HG03196 (cell line): ENCODE results near the gene GALNT10.
"Not testable (repeated sequence)": the region's sequence is repeated elsewhere in the genome, so short reads cannot be mapped to it uniquely, and the experiment has no call there.

Experiments
- ATAC-seq: cut with Tn5 transposase; IDR thresholded peaks from one replicate; pipeline ENCODE4 v1.9.1; 2021; ENCODE audit not compliant: unreplicated experiment

The GALNT10 gene, protein sequence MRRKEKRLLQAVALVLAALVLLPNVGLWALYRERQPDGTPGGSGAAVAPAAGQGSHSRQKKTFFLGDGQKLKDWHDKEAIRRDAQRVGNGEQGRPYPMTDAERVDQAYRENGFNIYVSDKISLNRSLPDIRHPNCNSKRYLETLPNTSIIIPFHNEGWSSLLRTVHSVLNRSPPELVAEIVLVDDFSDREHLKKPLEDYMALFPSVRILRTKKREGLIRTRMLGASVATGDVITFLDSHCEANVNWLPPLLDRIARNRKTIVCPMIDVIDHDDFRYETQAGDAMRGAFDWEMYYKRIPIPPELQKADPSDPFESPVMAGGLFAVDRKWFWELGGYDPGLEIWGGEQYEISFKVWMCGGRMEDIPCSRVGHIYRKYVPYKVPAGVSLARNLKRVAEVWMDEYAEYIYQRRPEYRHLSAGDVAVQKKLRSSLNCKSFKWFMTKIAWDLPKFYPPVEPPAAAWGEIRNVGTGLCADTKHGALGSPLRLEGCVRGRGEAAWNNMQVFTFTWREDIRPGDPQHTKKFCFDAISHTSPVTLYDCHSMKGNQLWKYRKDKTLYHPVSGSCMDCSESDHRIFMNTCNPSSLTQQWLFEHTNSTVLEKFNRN

DNA sequence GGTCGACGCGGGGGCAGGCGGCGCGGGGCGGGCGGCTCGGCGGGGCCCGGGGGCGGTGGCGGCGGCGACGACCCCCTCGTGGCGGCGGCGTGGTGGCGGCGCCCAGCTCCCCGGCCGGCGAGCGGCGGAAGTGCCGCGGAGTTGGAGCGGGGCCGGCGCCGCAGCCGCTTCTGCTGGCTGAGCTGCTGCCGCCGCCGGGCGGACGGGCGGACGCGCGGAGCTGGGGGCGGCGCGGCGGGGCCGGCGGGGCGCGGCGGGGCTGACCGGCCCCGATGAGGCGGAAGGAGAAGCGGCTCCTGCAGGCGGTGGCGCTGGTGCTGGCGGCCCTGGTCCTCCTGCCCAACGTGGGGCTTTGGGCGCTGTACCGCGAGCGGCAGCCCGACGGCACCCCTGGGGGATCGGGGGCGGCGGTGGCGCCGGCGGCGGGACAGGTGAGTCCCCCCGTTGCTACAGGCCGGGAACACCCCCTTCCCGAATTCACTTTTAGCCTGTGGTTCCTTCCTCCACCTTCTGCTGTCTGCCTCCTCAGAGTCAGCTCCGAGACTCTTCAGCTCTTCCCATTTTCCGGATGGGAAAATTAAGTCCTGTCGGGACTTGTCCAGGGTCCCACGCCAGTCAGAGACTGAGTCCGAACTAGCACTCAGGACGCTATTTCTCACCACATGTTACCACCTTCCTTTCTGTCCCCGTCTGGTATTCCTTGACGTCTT lies at the start of gene GALNT10:
GALNT10 (plus strand) TSS at position 139 of the 710 bp plus-strand sequence; CDS start at position 273, 134 bp downstream.
- peak; percentile 67 for ATAC-seq

DNA sequence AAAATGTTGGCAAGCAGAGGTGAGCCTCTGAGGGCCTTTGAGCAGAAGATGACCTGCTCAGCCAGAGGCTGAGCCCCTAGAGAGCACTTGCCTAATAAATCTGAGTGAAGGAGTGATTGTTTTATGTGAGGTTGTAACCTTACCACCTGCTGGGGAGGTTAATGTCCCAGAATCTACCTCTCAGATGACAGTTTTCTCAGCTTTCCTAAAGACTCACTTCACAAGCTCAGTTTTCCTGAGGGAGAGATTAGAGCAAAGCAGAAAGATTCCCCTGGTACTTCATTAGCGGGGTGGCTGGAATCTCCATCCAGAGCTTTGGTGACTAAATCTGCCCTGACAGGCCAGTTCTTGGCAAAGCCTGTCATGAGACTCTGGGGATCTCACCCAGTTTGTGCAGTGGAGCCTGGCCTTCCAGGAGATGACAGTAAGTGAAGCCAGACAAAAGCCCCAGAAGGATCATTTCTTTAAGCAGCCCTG lies 48.8 kb upstream of the GALNT10 start:
- no peak for ATAC-seq

DNA sequence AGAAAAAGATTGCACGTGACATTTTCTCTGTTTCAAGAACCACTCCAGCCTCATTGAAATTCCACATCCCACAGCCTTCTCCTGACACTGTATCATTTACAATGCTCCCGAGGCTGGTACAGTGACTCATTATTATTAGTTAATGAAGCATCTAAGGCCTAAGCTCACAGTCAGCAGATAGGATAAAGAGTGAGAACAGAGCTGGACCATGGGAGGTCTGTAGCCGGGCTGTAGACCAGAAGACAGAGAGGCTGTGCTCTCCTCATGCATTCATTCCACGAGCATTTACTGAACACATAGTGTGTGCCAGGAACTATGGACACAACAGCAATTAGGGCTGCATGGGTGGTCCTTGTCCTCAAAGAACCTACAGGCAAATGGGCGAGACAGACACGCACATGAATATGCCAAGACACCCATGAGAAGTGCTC lies 47.3 kb upstream of the GALNT10 start:
- ATAC-seq, result no peak

DNA sequence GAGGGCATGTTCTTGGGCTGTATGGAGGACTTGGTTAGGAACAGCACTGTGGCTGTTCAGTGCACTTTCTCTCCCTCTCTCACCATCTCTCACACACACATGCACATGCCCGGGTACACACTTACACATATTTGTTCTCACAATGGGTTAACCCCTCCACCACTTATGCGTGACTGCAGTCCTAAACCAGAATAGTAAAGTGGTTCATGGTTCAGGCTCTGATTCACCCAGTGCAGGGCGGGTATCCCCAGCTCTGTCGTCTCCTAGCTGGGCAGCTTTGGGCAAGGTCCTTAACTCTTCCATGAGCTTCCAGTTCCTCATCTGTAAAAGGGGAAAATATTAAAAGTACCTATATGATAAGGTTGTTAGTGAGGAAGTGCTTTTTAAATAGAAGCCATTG lies 45.3 kb upstream of the GALNT10 start:
- ATAC-seq, result no peak

DNA sequence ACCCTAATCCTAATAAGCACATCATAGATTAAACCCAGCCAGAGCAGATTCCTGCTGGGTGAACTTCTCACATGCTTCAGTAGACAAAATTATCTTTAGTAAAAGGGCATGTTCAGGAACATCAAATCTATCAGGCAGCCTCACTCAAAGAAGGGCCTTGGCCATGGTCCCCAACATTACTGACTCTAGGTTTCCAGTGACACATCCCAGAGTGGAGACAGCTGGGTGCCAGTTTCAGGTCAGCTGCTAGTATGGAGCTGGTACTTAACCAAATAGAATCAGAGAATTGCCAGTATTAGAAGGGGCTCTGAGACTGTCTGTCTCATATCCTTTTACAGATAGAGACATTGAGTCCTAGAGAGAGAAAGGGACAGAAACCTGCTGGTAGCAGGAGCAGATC lies 44.1 kb upstream of the GALNT10 start:
- no peak for ATAC-seq

DNA sequence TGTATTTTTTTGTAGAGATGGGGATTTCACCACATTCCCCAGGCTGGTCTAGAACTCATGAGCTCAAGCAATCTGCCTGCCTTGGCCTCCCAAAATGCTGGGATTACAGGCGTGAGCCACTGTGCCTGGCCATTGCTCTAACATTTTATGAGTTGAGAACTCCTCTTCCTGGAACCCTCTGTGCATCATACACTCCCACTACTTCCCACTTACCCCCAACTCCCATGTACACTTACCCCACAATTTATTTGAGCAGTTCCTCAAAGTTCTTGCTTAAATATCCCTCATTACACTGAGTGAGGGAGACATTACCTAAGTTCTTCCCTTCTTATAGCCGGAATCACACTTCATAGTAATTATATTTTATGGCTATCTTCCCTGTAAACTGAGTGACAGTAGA lies 42.9 kb upstream of the GALNT10 start:
- ATAC-seq, result no peak

DNA sequence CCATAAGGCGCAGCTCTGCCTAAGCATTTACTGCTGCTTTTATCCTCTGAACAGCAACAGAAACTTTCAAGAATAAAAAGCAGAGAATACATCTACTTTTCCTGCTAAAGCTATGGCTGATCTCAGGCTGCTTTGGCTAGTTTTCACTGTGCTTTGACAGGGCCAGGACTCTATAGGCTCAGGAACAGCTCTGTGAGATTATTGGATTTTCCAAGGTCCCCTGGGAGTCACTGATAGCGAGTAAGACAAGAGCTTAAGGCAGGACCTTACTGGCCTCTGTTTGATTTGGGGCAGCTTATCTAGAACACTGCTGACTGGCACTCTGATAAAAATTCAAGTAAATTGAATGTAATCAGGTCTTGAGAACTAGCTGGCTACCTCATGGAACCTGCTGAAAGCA lies 40.1 kb upstream of the GALNT10 start:
- not testable (repeated sequence) for ATAC-seq

DNA sequence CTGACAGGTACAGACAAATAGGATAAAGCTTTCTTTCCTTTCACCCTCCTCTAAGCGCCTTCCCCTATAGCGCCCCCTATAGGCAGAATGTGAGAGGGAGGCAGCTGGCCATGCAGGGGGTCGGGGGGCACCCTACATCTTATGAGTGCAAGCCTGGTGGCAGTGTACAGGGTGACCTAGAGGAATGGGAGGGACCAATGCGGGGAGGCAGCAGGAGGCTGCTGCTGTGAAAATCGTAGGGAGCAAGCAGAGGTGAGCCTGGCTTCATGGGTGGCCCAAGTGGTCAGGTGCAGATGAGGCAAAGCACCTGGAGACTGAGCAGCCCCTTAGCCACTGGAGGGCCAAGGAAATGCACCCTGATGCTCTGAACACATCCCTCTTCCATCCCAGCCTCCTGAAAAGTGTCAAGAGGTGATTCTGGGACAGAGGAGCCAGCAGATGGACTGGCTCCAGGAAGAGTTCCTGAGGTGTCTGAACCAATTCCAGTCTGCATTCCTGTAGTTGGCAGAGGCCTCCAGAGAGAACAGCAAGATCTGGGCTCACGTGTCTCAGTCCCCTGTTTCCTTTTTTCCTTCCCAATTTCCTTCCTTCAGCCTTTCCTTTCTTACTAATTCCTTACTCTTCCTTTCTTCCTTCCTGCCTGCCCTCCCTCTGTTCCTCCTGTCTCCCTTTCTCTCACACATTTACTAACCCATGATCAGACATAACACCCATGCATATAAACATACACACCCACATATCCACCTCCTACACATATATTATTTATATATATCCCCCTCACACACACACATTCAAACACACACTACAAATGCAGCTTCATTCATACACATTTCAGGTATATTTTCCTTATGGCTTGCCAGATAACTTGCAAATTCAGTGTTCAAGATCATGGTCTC lies 32.8 kb upstream of the GALNT10 start:
- ATAC-seq, result no peak

DNA sequence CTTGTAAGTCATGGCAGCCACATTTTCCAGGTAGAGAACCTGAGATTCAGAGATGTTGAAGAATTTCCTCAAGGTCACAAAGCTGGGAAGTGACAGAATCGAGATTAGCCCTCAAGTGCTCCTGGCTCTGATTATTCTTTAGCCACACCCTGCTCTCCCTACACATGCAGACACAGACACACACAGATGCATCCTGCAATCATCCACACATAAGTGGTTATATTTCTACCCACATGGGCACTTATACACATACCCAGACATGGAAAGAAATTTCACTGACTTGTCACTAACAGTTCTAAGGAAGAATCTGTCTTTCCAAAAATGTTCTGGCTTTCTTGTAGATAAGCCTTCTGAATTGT lies 32.2 kb upstream of the GALNT10 start:
- ATAC-seq, result no peak

DNA sequence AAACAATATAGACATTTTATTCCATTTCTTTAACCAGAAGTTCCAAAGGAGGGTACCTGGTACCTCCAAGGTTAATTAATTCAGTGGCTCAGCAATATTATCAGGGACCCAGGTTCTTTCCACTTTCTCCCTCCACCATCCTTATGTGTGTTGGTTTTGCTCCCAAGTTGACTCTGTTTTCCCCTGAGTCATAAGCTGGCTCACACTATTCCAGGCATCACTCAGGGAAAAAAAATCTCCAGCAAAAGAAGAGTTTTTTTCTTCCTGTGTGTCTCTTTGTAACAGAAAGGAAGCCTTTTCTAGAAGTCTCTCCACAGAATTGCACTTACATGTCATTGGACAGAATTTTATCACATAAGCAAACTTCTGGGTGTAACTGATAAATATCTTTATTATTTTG lies 31.2 kb upstream of the GALNT10 start:
- no peak for ATAC-seq

DNA sequence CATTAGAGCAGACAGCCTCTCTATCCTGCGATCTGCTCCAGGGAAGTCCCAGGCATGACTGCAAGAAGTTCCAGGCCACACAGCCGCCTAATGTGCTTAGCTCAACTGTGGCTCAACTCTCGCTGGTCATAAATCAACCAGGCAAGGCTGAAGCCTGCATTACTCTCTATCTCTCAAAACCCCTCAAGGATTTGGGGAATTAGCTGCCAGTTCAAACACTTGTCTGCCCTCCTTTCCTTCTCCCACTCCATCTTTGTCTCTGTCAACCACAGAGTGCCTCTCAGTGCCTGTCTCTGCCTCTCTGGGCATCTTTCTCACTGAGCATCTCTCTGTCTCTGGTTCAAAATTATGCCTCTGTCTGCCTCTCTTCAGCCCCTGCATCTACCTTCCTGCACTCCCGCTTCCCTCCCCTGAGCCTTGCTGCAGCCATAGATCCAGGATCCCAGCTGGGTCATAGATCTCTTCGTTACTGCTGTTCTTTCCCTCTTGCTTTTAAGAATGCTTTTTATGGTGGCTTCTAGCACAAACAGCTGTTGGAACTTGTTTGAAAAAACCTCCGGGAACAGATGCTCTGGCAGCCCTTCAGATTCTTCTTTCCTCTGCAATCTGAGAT lies 27.9 kb upstream of the GALNT10 start:
- no peak for ATAC-seq

DNA sequence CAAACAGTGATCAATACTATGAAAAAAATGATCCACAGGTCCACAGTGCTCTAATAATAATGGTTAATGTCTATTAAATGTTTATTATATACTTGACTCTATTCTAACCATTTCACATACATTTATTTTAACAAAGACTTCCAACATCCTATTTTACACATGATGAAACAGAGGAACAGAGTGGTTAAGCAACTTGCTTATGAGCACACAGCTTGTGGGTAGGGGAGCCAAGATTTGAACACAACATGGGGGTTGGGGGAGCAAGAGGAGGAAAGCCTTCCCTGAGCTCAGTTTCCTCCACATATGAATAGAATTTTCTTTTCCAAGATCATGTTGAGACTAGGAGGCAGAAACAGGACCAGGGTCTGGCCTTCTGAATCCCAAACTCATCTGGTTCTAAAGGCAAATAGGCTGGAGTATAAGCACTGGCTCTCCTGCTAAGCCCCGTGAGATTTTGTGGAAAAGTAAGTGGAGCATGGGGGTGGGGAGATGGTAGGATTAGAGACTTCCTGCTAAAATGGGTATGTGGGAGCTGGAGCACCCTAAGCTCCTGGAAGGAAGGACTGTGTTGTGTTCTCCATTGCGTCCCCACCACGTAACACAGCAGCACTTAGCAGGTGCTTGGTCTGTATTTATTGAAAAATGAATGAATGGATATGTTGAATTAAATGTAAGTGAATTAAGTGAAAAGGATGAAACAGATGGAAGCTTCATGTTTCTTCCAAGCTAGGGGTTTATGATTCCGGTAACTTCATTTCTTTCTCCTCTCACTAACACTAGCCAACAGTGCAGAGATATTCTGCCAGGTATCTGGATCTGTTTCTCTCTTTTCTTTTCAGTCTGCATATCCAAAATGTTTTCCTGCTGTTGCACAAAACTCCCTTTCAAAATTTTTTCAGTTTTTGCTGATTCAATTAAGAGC lies 26.9 kb upstream of the GALNT10 start:
- no peak for ATAC-seq

DNA sequence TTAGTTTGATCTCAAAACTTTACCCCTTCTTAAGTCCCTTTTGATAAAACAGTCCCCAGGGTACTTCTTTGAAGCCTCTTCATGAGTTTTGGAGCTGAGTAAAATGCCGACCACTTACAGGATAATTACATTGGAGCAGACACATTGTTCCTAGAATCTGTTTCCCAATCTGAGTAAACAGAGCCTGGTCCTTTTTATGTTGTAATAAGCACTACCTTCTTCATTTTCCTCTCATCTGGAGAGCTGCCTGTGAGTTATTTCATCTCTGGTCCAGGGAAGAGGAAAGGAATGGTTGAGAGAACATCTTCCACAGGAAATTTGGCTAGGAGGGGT lies 26.3 kb upstream of the GALNT10 start:
- ATAC-seq, result no peak

DNA sequence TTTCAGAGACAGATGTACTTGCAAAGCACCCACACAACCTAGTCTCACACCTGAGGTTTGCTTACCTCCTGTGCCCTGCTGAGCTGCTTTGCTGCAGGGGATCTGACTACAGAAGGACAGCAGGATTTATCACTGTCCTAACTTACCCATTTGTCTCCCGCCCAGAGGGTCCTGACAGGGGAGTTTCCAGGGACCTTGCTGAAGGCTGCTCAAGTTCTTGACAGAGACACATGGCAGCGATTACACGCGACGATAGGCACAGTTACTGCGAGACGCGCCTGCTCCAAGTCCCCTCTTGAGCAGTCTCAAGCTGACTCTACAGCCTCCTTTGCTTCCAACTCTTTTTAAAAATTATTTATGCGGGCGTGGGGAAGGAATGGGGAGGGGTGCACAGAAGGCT lies 24.6 kb upstream of the GALNT10 start:
- ATAC-seq, result no peak

DNA sequence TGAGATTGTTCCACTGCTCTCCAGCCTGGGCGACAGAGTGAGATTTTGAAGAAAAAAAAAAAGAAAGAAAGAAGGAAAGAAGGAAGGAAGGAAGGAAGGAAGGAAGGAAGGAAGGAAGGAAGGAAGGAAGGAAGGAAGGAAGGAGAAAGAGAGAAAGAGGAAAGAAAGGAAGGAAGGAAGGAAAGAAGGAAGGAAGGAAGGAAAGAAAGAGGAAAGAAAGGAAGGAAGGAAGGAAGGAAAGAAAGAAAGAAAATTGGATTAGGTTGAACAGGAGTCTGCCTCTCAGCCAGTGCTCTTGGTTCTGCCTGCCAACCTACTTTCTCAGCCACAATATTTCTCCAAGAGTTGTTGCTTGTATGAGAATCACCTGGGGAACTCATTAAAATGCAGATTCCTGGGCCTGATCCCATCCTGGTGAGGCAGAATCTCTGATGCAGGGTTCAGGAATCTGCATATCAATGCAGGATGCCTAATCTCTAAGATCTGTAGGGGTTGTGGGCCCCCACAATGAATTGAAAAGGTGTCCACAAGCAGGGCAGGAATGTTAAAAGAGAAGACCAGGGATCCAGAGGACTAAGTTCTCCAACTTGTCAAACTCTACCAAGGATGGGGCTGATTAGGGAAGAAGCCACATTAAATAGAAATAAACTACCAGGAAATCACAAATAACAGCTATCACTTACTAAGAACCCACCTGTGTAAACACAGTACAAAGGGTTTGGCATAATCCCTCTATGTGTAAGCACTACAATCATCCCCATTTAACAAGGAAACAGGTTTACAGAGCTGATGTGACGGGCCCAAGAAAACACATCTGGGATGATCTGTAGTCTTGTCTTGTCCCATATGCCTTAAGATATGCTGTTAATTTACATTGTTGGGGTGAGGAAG lies 23.4 kb upstream of the GALNT10 start:
- ATAC-seq, result no peak

DNA sequence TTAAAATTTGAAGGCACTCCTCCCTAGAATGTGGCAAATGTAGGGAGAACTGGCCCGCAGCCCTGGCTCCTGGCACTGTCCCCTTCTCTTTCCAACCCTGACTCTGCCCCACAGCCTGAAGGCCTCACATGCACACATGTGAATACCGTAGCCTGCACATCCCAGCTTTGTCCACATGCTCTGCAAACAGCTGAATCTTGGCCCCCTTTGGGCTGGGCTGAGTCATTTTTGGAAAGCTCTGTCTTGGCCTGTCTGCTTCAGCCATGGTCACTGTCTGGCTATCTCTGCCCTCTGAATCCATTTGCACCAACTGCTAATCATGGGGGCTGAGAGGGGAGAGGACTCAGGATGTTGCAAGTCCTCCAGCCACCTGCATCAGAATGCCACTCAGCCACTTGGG lies 22.1 kb upstream of the GALNT10 start:
- no peak for ATAC-seq

DNA sequence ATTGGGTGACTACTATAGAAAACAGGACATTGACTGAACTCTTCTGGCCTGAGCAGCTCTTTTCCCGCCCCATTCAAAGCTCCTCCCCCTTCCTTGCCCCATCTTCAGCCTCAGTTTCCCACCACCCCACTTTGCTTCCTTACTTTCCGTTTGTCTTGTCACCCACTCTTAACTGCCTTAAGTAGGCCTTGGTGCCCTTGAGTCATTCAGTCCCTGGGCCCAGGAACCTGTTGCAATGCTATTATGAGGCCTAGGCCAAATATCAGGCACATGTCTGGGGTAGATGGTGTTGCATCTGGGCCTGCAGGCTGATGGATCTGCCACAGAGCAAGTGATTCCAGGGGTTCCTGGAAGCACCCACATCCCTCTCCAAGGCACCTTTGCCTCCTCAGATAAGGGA lies 17.7 kb upstream of the GALNT10 start:
- ATAC-seq, result no peak

DNA sequence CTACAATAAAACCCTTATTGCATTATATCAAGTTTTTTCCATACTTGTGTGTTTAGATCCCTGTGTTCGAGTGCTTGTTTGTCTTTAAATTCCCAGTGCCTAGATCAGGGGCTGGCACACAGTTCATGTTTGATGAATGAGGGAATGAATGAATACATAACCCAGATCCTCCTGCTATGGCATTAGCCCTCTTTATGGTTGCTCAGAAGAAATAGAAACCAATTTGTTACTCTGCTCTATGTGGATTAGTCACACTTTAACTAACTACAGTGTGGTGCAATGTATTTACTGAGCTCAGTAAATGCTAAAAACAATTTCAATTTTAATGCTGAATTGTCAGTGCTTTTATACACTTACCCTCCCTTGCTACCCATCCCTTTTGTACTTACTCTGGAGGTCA lies 16.4 kb upstream of the GALNT10 start:
- no peak for ATAC-seq

DNA sequence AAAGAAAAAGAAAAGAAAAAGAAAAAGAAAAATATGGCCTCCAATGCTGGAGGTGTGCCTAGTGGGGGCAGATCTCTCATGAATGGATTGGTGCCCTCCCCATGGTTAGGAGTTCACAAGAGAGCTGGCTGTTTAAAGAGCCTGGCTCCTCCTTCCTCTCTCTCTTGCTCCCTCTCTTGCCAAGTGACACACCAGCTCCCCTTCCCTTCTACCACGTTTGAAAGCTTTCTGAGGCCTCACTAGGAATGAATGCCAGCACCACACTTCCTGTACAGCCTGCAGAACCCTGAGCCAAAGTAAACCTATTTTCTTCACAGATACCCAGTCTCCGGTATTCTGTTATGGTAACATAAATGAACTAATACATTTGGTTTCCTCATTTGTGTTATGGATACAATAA lies 14.4 kb upstream of the GALNT10 start:
- no peak for ATAC-seq
